Measurements from ENCODE around the gene GNG14.
"Not testable (repeated sequence)": the region's sequence is repeated elsewhere in the genome, so short reads cannot be mapped to it uniquely, and the experiment has no call there.

Gene GNG14

DNA sequence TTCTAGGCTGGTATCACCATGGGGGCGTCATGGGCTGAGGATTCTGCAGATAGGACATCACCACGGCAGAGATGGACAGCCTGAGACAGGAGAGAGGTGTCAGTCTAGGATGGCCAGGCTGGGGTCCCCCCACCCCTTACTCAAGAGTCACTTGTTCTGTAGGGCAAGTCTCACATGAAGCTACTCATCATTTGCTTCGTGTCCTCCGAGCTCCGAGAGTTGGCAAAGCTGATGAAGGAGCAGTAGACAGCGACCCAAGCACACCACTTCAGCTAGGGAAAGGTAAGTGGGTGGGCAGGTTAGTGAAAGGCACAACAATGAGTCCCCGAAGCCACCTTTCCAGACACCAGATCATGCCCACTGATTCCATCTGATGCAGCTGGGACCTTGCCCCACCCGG is 19.5 kb upstream of the GNG14 start:
- no peak for DNase-seq

DNA sequence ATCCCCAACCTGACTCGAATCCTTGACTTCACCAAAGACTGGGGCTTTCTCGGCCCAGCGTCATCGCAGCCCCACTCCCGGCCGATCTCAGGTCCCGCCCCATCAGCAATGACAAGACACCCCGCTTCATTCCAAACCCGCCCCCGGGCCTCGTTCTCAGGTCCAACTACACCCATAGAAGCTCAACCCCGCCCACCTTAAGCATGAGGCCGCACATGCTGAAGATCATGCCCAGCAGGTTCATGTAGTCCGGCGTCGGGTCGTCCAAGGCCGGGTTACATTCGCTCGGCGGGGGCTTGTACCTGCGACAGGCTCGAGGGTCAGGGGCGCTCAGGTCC is 18.9 kb upstream of the GNG14 start:
- DNase-seq, result no peak

GRCh38 chr19:12669270-12670158 is 18.3 kb upstream of the GNG14 start:
- peak; percentile 47 for DNase-seq

GRCh38 chr19:12670159-12670928 is 17.5 kb upstream of the GNG14 start:
- no peak for DNase-seq

DNA sequence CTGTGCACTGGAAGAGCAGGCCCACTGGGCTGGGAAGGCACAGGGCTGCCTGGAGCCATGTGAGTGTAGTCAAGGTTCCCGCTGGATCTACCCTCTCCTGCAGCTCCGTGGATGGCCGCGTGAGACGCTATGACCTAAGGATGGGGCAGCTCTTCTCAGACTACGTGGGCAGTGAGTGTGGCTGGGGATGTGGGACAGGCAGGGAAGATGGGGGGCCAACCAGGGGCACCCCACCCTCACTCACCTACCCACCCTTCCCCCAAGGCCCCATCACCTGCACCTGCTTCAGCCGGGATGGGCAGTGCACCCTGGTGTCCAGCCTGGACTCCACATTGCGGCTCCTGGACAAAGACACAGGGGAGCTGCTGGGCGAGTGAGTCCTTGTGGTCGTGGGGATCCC is 15.1 kb upstream of the GNG14 start:
- no peak for DNase-seq

GRCh38 chr19:12675399-12675798 is 12.4 kb upstream of the GNG14 start:
- no peak for DNase-seq

DNA sequence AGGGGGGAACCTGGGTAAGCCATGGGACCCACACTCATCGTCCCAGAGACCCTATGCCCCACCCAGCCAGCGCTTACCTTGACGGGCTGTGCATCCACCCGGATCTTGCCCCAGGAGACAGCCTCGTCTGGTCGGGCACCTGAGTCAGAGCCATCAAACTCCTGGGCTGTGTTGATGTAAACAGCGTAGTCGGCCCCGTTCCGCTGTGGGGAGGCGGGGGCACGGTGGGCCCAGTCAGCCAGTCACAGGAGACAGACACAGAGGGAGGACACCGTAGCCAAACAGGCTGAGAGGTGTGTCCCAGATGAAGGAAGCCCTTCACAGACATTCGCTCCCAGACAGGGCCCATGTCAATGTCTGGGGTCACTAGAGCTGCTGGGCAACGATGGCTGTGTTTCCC is 11.9 kb upstream of the GNG14 start:
- no peak for DNase-seq

DNA sequence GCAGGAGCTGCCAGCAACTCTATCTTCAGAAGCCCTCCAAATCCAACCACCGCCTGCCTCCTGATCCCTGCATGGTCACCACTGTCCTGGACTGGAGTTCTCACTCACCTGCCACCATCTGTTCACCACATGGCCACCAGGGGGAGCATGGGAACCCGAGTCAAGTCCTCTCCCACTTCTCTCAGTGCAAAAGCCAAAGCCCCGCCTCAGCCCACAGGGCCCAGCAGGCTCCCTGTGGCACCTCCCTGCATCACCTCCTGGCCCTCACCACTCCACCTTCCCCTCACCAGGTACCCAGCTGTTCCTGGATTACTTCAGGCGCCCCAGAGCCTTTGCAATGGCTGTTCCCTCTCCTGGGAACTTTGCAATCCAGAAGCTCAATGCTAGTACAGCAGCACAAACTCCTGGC is 11.4 kb upstream of the GNG14 start:
- peak; percentile 23 for DNase-seq

DNA sequence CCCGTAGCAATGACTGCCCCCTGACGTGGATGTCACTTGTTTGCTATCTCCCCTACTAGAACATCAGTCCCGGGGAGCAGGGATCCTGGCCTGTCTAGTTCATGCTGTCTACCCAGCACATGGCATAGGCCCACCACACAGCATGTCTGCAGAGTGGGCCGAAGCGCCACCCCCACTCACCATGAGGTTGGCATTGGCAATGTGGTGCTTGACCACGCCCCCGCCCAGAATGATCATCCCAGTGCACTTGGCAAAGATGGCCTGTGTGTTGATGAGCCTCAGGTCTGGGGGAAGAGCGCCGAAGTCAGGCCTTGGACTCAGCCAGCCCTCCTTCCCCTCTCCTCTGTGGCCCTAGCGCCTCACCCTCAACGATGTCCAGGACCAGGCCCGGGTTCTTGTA is 10.9 kb upstream of the GNG14 start:
- DNase-seq, result no peak

GRCh38 chr19:12678039-12678438 is 9.8 kb upstream of the GNG14 start:
- not testable (repeated sequence) for DNase-seq

GRCh38 chr19:12680034-12680433 is 7.8 kb upstream of the GNG14 start:
- DNase-seq, result no peak

DNA sequence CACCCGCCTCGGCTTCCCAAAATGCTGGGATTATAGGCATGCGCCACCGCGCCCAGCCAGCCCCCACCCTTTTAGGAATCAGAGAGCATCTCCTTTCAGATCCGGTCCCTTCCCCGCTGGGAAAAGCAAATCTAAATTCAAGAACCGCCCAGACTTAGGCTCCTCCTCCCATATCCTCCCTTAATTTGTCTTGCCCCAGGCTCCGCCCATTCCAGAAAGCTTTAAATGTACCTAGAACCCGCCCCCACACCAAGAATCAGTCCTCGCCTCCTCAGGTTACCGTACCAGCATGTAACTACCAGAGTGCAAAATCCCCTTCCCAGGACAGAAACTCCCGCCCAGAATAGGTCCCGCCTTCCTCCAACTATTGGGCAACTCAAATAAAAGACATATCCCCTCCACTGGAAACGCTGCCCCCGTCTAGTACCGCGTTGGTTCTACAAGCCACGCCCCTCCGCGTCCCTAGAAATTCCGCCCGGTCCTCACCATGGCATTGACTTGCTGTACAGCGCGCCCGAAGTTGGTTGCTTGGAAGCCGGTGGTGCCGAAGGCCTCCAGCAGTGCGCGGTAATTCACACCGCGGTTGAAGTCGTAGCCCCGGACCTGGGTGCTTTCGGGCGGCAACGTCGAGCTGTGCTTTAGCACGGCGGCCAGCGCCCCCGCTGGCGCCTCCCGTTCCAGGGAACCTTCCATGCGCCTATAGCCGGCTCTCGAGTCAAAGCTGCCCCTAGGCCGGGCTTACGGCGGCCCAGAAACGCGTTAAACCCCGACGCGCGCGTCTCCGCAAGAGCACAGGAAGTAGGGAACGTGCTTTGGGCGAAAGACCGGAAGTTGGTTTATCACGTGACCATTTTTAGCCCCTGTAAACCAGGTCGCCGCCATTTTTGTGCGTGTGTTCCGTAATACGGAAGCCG is 6.5 kb upstream of the GNG14 start, which contains the start of gene DHPS:
Gene DHPS, minus strand, starts transcription at position 807 of the 914 bp plus-strand sequence. Its CDS starts 114 bp downstream, at position 693.
- DNase-seq, result peak; percentile 86

GRCh38 chr19:12685831-12686230 is 2.0 kb upstream of the GNG14 start:
- no peak for DNase-seq

DNA sequence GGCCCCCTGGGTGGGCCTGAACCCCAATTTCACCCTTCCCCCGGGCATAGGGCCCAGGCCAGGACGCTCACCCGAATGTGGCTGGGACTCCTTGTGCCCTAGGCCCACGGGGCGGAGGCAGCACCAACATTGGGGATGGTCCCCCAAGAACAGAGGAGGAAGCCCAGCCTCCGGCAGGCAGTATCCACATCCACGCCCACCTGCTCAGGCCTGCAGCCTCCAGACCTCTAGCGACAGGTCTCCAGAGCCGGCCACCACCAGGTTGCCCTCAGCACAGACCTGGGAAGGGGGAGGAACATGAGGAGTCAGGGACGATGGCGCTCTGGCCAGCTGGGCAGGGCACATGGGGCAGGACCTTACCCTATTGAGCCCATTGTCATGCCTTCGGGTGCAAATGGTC is 1.2 kb downstream of the GNG14 start:
- DNase-seq, result no peak

GRCh38 chr19:12689581-12690216 is 1.9 kb downstream of the GNG14 start:
- DNase-seq, result no peak

DNA sequence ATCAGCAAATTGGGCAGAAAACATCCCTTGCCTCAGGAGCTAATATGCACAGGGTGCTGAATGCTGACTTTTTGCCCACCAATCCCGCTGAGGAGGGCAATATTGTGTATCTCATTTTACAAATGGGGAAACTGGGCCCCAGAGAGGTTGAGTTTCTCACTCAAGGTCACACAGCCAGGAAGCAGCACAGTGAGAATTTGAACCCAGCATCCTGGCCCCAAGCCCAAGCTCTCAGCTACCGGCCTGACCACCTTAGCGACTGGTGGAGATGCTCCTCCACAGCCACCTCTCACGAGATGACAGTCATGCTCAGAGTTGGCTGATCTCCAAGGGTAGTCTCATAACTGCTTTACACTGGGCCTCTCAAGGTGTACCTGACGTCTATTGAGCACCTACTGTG is 5.2 kb downstream of the GNG14 start:
- no peak for DNase-seq

DNA sequence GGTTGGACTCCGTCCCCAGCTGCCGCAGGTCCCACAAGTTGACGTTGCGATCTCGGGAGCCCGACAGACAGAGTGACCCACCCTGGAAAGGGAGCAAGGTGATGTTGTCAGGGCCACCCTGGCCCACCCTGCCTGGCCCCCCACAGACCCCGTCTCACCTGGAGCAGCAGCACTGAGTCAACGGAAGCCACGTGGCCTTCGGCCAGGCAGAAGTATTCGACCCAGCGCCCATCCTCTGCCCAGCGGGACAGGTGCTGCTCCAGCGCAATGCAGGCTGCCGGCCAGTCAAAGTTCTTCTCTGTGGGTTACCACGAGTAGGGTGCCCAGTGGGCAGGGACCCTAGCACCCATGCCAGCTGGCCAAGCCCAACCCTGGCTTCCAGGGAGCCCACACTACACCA is 6.8 kb downstream of the GNG14 start:
- no peak for DNase-seq

- DNase-seq, result no peak
Measured at GRCh38 chr19:12695096-12695495, 7.3 kb downstream of the GNG14 start.

DNA sequence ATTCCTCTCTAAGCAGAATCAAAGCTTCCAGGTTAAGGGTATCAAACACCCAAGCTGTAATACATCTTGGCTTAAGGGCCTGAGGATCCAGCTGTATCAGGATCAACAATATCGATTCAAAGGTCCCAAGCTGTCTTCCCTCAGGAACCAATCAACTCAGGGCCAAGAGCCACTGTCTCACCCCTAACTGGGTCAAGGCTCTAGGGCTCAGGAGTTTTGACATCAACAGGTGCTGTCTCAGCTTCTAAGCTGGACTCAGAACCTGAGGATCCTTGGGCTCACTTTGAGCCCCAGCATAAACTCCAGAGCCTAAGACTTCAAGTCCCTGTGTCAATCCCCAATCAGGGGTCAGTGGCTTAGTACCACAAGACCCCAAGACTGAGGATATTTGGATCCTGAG is 7.7 kb downstream of the GNG14 start:
- DNase-seq, result no peak

- DNase-seq, result no peak
Measured at GRCh38 chr19:12695997-12696365, 8.2 kb downstream of the GNG14 start.

DNA sequence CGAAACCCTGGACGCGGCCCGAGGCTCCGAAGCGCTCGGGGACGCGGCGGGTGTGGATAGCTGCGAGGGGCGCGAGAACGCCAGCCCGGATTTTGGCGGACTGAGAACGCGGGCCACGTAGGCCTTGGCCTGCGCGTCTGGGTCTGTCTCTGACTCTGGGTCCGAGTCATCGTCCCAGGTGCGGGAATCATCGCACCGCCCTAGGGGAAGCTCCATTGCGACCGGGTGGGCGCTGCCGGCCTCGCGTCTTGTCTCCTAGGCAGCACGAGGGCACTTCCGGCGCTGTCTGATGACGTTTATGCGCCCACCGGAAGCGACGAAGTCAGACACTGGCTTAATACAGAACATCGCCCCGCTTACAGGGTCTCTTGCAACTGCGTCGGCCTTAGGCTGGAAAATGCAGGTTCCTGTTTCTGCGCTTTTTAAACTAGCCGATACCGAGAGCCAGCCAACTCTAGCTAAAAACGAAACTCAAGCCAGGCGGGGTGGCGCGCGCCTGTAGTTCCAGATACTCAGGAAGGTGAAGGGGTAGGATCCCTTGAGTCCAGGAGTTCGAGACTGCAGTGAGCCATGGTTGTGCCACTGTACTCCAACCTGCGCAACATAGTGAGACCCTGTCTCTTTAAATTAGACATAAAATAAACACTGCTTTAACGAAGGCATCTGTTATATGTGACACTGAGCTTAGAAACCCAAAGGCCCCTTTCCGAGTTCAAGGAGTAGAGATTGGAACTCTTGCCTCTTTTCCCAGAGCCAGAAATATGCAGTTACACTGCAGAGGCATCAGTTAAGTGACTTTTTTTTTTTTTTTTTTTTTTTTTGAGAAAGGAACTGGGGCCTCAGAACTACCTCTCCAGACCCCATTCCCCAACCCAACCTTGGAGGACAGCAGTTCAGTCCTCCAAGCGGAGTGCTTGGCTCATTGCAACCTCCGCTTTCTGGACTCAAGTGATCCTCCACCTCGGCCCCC is 8.9 kb downstream of the GNG14 start, which contains the start of gene FBXW9:
Gene FBXW9, minus strand, starts transcription at position 266 of the 970 bp plus-strand sequence. Its CDS starts 50 bp downstream, at position 216.
- DNase-seq, result peak; percentile 66

Measured in GOT3 (cell line).